ENCODE results near the gene RTP3.

The RTP3 gene

GRCh38 chr3:46498916-46499519 lies 1.2 kb downstream of the RTP3 start:
- H3K4me3 ChIP-seq (ENCODE audit: low read depth, low read length), result no peak overlapping the region
- TF ChIP-seq, protein P1, sequence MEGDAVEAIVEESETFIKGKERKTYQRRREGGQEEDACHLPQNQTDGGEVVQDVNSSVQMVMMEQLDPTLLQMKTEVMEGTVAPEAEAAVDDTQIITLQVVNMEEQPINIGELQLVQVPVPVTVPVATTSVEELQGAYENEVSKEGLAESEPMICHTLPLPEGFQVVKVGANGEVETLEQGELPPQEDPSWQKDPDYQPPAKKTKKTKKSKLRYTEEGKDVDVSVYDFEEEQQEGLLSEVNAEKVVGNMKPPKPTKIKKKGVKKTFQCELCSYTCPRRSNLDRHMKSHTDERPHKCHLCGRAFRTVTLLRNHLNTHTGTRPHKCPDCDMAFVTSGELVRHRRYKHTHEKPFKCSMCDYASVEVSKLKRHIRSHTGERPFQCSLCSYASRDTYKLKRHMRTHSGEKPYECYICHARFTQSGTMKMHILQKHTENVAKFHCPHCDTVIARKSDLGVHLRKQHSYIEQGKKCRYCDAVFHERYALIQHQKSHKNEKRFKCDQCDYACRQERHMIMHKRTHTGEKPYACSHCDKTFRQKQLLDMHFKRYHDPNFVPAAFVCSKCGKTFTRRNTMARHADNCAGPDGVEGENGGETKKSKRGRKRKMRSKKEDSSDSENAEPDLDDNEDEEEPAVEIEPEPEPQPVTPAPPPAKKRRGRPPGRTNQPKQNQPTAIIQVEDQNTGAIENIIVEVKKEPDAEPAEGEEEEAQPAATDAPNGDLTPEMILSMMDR (IDR thresholded peaks at IDR 0.05; ENCODE audit: borderline replicate concordance, insufficient read depth, low read depth, low read length), result no peak

- no peak overlapping the region for H3K4me3 ChIP-seq (ENCODE audit: low read depth, low read length)
- TF ChIP-seq, protein P1 (IDR thresholded peaks at IDR 0.05; ENCODE audit: borderline replicate concordance, insufficient read depth, low read depth, low read length), result no peak
Observed at GRCh38 chr3:46500656-46501635, 3.2 kb downstream of the RTP3 start.

DNA sequence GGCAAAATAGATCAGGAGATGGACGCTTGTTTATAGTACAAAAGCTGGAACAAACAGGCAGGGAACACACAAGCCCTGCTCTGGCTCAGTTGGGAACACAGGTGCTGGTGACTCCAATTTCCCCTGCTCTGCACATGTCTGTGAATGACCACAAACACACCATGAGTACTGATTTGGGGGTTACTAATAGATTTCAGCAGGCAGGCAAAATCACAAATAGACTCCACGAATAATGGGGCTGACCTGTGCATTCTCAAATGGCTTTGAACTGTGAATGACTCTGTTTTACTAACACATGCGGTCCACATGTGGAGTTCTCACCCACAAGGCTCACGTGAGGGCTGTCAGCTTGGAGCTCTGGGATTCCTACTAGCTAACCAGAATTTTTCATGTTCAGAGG lies 3.9 kb downstream of the RTP3 start:
- TF ChIP-seq, protein P1 (IDR thresholded peaks at IDR 0.05; ENCODE audit: borderline replicate concordance, insufficient read depth, low read depth, low read length), result no peak

DNA sequence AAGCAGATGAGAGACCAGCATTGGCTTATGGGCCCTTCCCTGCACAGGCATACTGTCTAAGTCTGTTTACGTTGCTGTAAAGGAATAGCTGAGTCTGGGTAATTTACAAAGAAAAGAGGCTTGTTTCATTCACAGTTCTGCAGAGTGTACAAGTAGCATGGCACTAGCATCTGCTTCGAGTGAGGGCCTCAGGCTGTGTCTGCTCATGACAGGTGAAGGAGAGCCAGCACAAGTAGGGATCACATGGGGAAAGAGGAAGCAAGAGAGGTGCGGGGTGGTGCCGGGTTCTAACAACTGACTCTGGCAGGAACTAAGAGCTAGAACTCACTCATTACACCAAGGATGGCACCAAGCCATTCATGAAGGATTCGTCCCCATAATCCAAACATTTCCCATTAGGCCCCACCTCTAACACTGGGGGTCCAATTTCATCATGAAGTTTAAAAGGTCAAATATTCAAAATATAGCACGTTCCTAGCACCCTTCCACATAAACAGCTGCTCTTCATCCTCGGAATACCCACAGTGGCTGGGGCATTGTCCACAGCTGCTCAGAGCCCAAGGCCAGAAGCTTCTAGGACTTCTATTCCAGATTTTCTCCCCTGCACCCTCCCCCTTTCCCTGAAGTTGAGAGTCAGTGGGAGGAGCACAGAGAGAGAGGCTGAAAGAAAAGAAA lies 5.6 kb downstream of the RTP3 start:
- H3K4me3 ChIP-seq (ENCODE audit: low read depth, low read length), result no peak overlapping the region
- TF ChIP-seq, protein P1 (IDR thresholded peaks at IDR 0.05; ENCODE audit: borderline replicate concordance, insufficient read depth, low read depth, low read length), result no peak

More for the DNA sequence above, 3.9 kb downstream of the RTP3 start:
- H3K4me3 ChIP-seq (ENCODE audit: low read depth, low read length), result no peak overlapping the region

DNA sequence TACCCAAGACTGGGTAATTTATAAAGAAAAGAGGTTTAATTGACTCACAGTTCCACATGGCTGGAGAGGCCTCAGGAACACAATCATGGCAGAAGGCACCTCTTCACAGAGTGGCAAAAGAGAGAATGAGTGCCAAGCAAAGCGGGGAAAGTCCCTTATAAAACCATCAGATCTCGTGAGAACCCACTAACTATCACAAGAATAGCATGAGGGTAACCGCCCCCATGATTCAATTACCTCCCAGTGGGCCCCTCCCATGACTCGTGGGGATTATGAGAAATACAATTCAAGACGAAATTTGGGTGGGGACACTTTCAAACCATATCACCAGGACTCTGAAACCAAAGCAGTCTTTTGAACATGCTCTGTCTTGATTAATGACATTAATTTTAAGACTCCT lies 7.0 kb downstream of the RTP3 start:
- no peak overlapping the region for H3K4me3 ChIP-seq (ENCODE audit: low read depth, low read length)
- TF ChIP-seq, protein P1 (IDR thresholded peaks at IDR 0.05; ENCODE audit: borderline replicate concordance, insufficient read depth, low read depth, low read length), result no peak

GRCh38 chr3:46505953-46506352 lies 8.2 kb downstream of the RTP3 start:
- H3K4me3 ChIP-seq (ENCODE audit: low read depth, low read length), result no peak overlapping the region
- TF ChIP-seq, protein P1 (IDR thresholded peaks at IDR 0.05; ENCODE audit: borderline replicate concordance, insufficient read depth, low read depth, low read length), result no peak

Data from GM12875 (cell line).